ENCODE results near the gene PPP1R2C.

The PPP1R2C gene

GRCh38 chrX:42748067-42748850 is 29.7 kb downstream of the PPP1R2C start:
- no peak for DNase-seq (ENCODE audit: low spot score)

GRCh38 chrX:42746606-42747005 is 31.4 kb downstream of the PPP1R2C start:
- DNase-seq (ENCODE audit: low spot score) = no peak

- no peak for DNase-seq (ENCODE audit: low spot score)
These were observed 37.5 kb downstream of the PPP1R2C start for GRCh38 chrX:42740456-42740855.

- DNase-seq (ENCODE audit: low spot score) = peak; percentile 10
These were observed 38.2 kb downstream of the PPP1R2C start for GRCh38 chrX:42739741-42740140.

DNA sequence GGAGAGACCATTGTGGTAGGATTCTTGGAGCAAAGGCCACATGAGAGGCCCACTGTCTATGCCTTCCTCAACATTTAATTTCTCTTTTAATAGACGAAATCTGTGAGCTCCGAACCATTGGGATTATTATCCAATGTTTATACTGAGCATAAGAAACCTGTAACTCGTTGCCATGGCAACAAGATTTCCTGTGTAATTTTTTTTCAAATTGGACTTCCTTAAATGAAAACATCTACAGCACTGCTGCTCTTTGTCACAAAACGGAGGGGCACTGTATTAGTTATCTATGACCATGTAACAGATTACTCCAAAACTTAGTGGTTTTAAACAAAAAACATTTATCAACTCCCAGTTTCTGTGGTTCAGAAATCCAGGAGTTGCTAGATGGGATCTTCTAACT is 38.7 kb downstream of the PPP1R2C start:
- DNase-seq (ENCODE audit: low spot score) = peak; percentile 32

DNA sequence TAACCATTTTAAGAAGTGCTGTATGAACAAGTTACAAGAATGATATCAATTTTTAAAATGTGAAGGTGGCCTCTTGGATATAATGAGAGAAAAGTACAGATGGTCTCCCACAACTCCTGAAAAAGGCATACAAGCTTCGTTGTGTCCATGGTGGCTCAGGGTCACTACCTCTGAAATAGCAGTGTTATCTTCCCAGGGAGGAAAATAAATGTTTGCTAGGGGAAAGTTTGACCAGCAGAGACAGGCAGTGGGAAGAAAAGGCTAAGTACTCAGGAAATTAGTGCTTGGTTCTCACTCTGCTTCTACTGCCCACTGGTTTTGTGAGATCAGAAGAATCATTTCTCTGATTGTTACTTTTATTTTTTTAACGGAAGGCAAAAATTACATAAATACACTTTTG is 39.4 kb downstream of the PPP1R2C start:
- no peak for DNase-seq (ENCODE audit: low spot score)

DNA sequence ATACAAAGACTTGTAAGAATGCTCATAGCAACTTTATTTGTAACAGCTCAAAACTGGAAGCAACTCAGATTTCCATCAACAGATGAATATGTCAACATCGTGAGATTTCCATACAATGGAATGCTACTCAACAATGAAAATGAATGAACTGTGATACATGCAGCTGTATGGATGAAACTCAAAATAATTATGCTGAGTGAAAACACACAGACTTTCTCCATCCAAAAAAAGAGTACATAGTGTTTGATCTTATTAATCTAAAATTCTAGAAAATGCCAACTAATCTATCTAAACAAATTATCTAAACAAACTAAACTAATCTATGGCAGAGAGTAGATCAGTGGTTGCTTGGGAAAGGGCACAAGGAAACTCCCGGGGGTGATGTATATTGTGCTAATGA is 42.7 kb downstream of the PPP1R2C start:
- DNase-seq (ENCODE audit: low spot score) = no peak

GRCh38 chrX:42732506-42732905 is 45.5 kb downstream of the PPP1R2C start:
- no peak for DNase-seq (ENCODE audit: low spot score)
